ENCODE data around the gene AP3D1. TPM values are rescaled to one million over a fixed set of nuclear protein-coding genes. Genes with fewer than 3 reads are reported as not detected.

Gene AP3D1
- total and polyA plus RNA-seq, 8 donors = 68.8 to 128 (median 81.9) TPM

- Histone ChIP-seq H3K27ac (peak overlapping the region; percentile 86 to 90), H3K36me3 (no peaks in the 10 kb centered on the region), H3K4me1 (peaks cover 39 to 56% of the 10 kb centered on the region in 2 donors), H3K4me3 (peak overlapping the region; percentile 83 to 99), H3K9me3 (no peaks in the 10 kb centered on the region), H3K27me3 (no peaks in the 10 kb centered on the region)
- peak; percentile 5 for ATAC-seq
- DNase-seq = peak in 2 of 4 donors; percentile 41 to 86
- intact Hi-C loops (cut with DNase I) = no loop called here
- TF ChIP-seq, protein P1, sequence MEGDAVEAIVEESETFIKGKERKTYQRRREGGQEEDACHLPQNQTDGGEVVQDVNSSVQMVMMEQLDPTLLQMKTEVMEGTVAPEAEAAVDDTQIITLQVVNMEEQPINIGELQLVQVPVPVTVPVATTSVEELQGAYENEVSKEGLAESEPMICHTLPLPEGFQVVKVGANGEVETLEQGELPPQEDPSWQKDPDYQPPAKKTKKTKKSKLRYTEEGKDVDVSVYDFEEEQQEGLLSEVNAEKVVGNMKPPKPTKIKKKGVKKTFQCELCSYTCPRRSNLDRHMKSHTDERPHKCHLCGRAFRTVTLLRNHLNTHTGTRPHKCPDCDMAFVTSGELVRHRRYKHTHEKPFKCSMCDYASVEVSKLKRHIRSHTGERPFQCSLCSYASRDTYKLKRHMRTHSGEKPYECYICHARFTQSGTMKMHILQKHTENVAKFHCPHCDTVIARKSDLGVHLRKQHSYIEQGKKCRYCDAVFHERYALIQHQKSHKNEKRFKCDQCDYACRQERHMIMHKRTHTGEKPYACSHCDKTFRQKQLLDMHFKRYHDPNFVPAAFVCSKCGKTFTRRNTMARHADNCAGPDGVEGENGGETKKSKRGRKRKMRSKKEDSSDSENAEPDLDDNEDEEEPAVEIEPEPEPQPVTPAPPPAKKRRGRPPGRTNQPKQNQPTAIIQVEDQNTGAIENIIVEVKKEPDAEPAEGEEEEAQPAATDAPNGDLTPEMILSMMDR (IDR thresholded peaks at IDR 0.05) = no peak
Observed at GRCh38 chr19:2164020-2164998, 12.9 kb upstream of the AP3D1 start.

GRCh38 chr19:2160379-2160778 lies 9.0 kb upstream of the AP3D1 start:
- H3K36me3 ChIP-seq = no peaks in the 10 kb centered on the region
- no peaks in the 10 kb centered on the region for H3K9me3 ChIP-seq
- H3K4me3 ChIP-seq = no peak overlapping the region
- no peak for DNase-seq
- no peaks in the 10 kb centered on the region for H3K27me3 ChIP-seq
- intact Hi-C loops (cut with DNase I) = no loop called here
- no peak overlapping the region for H3K27ac ChIP-seq
- TF ChIP-seq, protein P1 (IDR thresholded peaks at IDR 0.05) = no peak
- ATAC-seq = no peak
- peaks cover 6 to 26% of the 10 kb centered on the region in 2 donors for H3K4me1 ChIP-seq

GRCh38 chr19:2157452-2157851 lies 6.1 kb upstream of the AP3D1 start:
- Histone ChIP-seq H3K36me3 (no peaks in the 10 kb centered on the region), H3K9me3 (no peaks in the 10 kb centered on the region), H3K27ac (no peak overlapping the region), H3K4me1 (peaks cover 6 to 14% of the 10 kb centered on the region in 2 donors), H3K27me3 (no peaks in the 10 kb centered on the region), H3K4me3 (no peak overlapping the region)
- TF ChIP-seq, protein P1 (IDR thresholded peaks at IDR 0.05) = no peak
- intact Hi-C loops (cut with DNase I) = loop anchor here in 1 of 2 donors (10.0 kb wide), 1 partner anchor 77 kb away; the partner anchor contains the start of genes PLEKHJ1 and SF3A2
- no peak for DNase-seq
- ATAC-seq = no peak

GRCh38 chr19:2154587-2155075 lies 3.3 kb upstream of the AP3D1 start:
- Histone ChIP-seq H3K4me3 (no peak overlapping the region), H3K9me3 (no peaks in the 10 kb centered on the region), H3K27me3 (no peaks in the 10 kb centered on the region), H3K4me1 (peaks cover 11 to 31% of the 10 kb centered on the region in 2 donors), H3K36me3 (peaks cover 0 to 3% of the 10 kb centered on the region in 2 donors), H3K27ac (no peak overlapping the region)
- TF ChIP-seq, protein P1 (IDR thresholded peaks at IDR 0.05) = no peak
- no peak for DNase-seq
- ATAC-seq = no peak
- intact Hi-C loops (cut with DNase I) = loop anchor here in 1 of 2 donors (10.0 kb wide), 1 partner anchor 80 kb away; the partner anchor contains the start of genes PLEKHJ1 and SF3A2

All from left lung (tissue), 10 donors.